ENCODE data around the gene GRIK3. TPM values are rescaled to one million over a fixed set of nuclear protein-coding genes. Genes with fewer than 3 reads are reported as not detected.

The GRIK3 gene
- total and polyA plus RNA-seq, 2 experiments from 2014 or later = 0.31 to 2.9 TPM

- Histone ChIP-seq H3K36me3 (ENCODE audit: insufficient read depth) (no peaks in the 10 kb centered on the region), H3K4me1 (ENCODE audit: insufficient read depth) (no peaks in the 10 kb centered on the region), H3K79me2 (replicated peaks; ENCODE audit: insufficient read depth) (no peaks in the 10 kb centered on the region), H3K4me2 (no peak overlapping the region), H2AFZ (no peak overlapping the region), H3K27me3 (ENCODE audit: insufficient read depth) (no peaks in the 10 kb centered on the region), H3F3A (replicated peaks; ENCODE audit: low read depth) (no peaks in the 10 kb centered on the region), H3K9me2 (ENCODE audit: insufficient read depth) (no peaks in the 10 kb centered on the region), H3K4me3 (no peak overlapping the region), H4K20me1 (replicated peaks; ENCODE audit: insufficient read depth) (no peaks in the 10 kb centered on the region), H3K27ac (ENCODE audit: low read depth) (no peak overlapping the region)
- H3K27ac Mint-ChIP-seq = no peak overlapping the region
- no peak for DNase-seq (ENCODE audit: low spot score)
- H3K9me3 Mint-ChIP-seq = no peaks in the 10 kb centered on the region
- ATAC-seq = no peak
- peaks cover 10% of the 10 kb centered on the region for H3K4me1 Mint-ChIP-seq
- no peak for TF ChIP-seq ETS1 (IDR thresholded peaks at IDR 0.05)
- no peak for TF ChIP-seq EZH2phosphoT487 (IDR thresholded peaks at IDR 0.05; ENCODE audit: unreplicated experiment)
- TF ChIP-seq NANOG (IDR thresholded peaks at IDR 0.05; ENCODE audit: borderline replicate concordance) = no peak
- no peak for TF ChIP-seq EZH2 (IDR thresholded peaks at IDR 0.05; ENCODE audit: low read depth, unreplicated experiment)
- no peak for TF ChIP-seq ZNF331 (CRISPR knock-in tag; IDR thresholded peaks at IDR 0.05; ENCODE audit: low read depth)
- TF ChIP-seq CREB1 (CRISPR knock-in tag; IDR thresholded peaks at IDR 0.05; ENCODE audit: low read depth) = no peak
- TF ChIP-seq REST (IDR thresholded peaks at IDR 0.05; ENCODE audit: unreplicated experiment) = no peak
- no peak for TF ChIP-seq ZNF114 (CRISPR knock-in tag; IDR thresholded peaks at IDR 0.05)
- no peak for TF ChIP-seq JUNB (IDR thresholded peaks at IDR 0.05; ENCODE audit: unreplicated experiment)
- TF ChIP-seq, protein P1, sequence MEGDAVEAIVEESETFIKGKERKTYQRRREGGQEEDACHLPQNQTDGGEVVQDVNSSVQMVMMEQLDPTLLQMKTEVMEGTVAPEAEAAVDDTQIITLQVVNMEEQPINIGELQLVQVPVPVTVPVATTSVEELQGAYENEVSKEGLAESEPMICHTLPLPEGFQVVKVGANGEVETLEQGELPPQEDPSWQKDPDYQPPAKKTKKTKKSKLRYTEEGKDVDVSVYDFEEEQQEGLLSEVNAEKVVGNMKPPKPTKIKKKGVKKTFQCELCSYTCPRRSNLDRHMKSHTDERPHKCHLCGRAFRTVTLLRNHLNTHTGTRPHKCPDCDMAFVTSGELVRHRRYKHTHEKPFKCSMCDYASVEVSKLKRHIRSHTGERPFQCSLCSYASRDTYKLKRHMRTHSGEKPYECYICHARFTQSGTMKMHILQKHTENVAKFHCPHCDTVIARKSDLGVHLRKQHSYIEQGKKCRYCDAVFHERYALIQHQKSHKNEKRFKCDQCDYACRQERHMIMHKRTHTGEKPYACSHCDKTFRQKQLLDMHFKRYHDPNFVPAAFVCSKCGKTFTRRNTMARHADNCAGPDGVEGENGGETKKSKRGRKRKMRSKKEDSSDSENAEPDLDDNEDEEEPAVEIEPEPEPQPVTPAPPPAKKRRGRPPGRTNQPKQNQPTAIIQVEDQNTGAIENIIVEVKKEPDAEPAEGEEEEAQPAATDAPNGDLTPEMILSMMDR (conservative IDR thresholded peaks at IDR 0.05; ENCODE audit: low read depth in 2 of 2) = no peak
- no peak for TF ChIP-seq ZNF462 (CRISPR knock-in tag; IDR thresholded peaks at IDR 0.05)
- TF ChIP-seq STAT1 (IDR thresholded peaks at IDR 0.05; ENCODE audit: unreplicated experiment) = no peak
- no peak for TF ChIP-seq POLR2AphosphoS5 (IDR thresholded peaks at IDR 0.05; ENCODE audit: low read depth)
- peaks cover 13% of the 10 kb centered on the region for H3K27me3 Mint-ChIP-seq (ENCODE audit: insufficient read depth, low read depth, poor library complexity)
- no peak overlapping the region for H3K4me3 Mint-ChIP-seq
- H3K36me3 Mint-ChIP-seq (ENCODE audit: low read depth) = no peaks in the 10 kb centered on the region; the same call in 2 of the 3 replicates
These were observed 253.2 kb downstream of the GRIK3 start for GRCh38 chr1:36781098-36781497.
